ENCODE results near the gene ZBTB48. TPM values are rescaled to one million over a fixed set of nuclear protein-coding genes. Genes with fewer than 3 reads are reported as not detected.

Gene ZBTB48
- total and polyA plus RNA-seq, 11 donors, result 6.4 to 23.1 (median 12.1) TPM

DNA sequence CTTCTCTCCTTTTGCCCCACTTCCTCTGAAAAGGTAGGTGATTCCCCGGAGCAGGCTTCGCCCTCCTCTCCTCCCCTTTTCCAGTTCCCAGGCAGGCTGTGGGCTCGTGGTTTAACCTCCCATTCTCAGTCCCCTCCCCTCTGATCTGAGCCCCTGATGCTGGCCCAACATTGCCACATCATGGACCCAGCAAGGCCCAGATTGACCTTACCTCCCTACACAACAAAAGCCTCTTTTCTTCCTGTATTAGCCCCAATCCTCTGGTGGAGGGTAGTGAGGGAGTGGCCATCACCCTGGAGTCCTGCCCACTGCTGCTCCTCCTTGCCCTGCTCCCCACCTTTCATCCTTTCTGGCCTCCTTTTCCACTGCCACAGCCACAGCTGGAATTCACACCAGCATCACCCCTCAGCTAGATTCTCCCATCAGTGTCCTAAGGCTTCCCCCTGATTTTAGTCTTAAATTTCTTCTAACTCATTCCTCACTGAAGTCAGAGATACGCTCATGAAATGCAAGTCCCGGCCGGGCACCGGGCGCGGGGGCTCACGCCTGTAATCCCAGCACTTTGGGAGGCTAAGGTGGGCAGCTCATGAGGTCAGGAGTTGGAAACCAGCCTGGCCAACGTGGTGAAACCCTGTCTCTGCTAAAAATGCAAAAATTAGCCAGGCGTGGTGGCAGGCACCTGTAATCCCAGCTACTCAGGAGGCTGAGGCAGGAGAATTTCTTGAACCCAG lies 7.0 kb upstream of the ZBTB48 start:
- TF ChIP-seq CTCF (IDR thresholded peaks at IDR 0.05) (no peak), POLR2A (IDR thresholded peaks at IDR 0.05) (no peak)
- 67 to 83% (median 73%) methylated on average over 12 of the region's 12 CpGs for WGBS, 4 donors
- Histone ChIP-seq H3K27ac (no peak overlapping the region), H3K9me3 (no peaks in the 10 kb centered on the region), H3K4me1 (peaks cover 0 to 3% (median 0%) of the 10 kb centered on the region in 12 donors), H3K36me3 (no peaks in the 10 kb centered on the region), H3K4me3 (no peak overlapping the region), H3K27me3 (no peaks in the 10 kb centered on the region)
- ATAC-seq (no peak), DNase-seq (no peak)
- intact Hi-C loops (cut with DNase I), result no loop called here

DNA sequence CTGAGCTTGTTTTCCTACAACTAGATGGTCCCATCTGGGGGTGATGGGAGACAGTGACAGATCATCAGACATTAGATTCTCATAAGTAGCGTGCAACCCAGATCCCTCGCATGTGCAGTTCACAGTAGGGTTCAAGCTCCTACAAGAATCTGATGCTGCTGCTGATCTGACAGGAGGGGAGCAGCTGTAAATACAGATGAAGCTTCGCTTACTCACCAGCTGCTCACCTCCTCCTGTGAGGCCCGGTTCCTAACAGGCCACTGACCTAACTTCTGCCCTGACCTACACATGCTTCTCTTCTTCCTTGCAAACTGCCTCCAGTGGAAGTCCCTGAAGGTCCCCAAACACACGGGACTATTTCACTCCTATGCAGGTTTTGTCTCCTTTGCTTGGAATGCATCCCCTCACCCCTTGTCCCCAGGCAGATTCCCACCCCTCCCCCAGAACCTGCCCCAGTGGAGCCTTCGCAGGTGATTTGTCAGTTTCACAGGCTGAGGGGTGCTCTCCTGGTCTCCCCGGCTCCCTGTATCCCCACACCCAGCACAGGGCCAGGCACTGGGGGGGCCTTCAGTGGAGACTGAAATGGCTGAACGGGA lies 5.7 kb upstream of the ZBTB48 start:
- WGBS, 4 donors, result 77 to 81% (median 79%) methylated on average over 8 of the region's 8 CpGs
- Histone ChIP-seq H3K27me3 (no peaks in the 10 kb centered on the region), H3K4me1 (peaks cover 0 to 15% (median 4%) of the 10 kb centered on the region in 12 donors), H3K9me3 (no peaks in the 10 kb centered on the region), H3K4me3 (no peak overlapping the region), H3K36me3 (no peaks in the 10 kb centered on the region), H3K27ac (no peak overlapping the region)
- ATAC-seq (no peak), DNase-seq (no peak)
- intact Hi-C loops (cut with DNase I), result no loop called here
- no peak for TF ChIP-seq POLR2A (IDR thresholded peaks at IDR 0.05)
- TF ChIP-seq CTCF (IDR thresholded peaks at IDR 0.05), result no peak

GRCh38 chr1:6574818-6575217 lies 5.0 kb upstream of the ZBTB48 start:
- ATAC-seq (no peak), DNase-seq (no peak)
- Histone ChIP-seq H3K4me3 (no peak overlapping the region), H3K4me1 (peaks cover 0 to 19% (median 10%) of the 10 kb centered on the region in 12 donors), H3K36me3 (no peaks in the 10 kb centered on the region), H3K9me3 (no peaks in the 10 kb centered on the region), H3K27ac (no peak overlapping the region), H3K27me3 (no peaks in the 10 kb centered on the region)
- intact Hi-C loops (cut with DNase I), result no loop called here
- no peak for TF ChIP-seq POLR2A (IDR thresholded peaks at IDR 0.05)
- no peak for TF ChIP-seq CTCF (IDR thresholded peaks at IDR 0.05)
- WGBS, 4 donors, result 73 to 92% (median 88%) methylated on average over 2 to 14 of the region's 14 CpGs

DNA sequence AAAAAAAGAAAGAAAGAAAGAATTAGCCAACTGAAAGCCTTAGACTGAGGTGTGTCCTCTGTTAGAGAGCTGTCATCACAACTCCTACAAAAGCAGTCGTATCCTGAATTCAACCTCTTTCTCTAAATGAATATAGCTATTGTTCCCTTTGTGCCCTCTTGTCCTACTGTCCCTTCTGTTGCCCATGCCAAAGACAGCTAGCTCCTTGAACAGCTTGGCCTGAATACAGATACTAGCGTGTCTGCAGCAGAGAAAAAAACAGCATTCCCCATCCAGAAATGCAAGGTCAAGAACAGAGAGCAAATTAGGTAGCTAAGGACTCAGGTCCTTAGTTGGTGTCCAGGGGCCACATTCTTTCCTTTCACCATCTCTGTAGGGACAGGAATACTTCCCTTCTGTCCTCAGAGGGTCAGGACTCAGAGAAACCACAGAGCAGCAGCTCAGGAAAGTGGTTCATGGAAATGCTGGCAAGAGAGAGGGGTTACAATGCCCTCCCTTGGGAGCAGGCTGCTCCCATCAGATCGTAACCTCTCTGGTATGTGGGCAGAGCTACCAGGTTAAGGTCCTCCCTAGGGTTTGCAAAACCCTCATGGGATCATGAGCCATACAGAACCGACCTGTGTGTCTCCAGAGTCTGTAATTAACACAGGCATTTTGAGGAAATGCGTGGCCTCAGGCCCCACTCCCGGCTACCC lies 1.8 kb upstream of the ZBTB48 start:
- no peak for ATAC-seq
- Histone ChIP-seq H3K36me3 (peaks cover 0 to 5% (median 0%) of the 10 kb centered on the region in 9 donors), H3K4me3 (no peak overlapping the region), H3K4me1 (peaks cover 6 to 44% (median 29%) of the 10 kb centered on the region in 12 donors), H3K9me3 (no peaks in the 10 kb centered on the region), H3K27me3 (no peaks in the 10 kb centered on the region), H3K27ac (peak overlapping the region in 6 of 12 donors; percentile 25 to 92 (median 55))
- WGBS, 4 donors, result 69 to 79% (median 73%) methylated on average over 6 of the region's 6 CpGs
- TF ChIP-seq CTCF (IDR thresholded peaks at IDR 0.05) (no peak), POLR2A (IDR thresholded peaks at IDR 0.05) (no peak)
- intact Hi-C loops (cut with DNase I), result loop anchor here in 1 of 10 donors (2.0 kb wide), 2 partner anchors 23 to 47 kb away; partner anchors contain the start of genes NOL9, TAS1R1 and THAP3
- no peak for DNase-seq

All from heart left ventricle (tissue), 16 donors.